Activated T-cell treated with anti-CD3 and anti-CD28 coated beads, Interleukin-2, amount 50 U/mL, for 4 hours (primary cell): Measurements from ENCODE around the gene CEP295NL. TPM values are rescaled to one million over a fixed set of nuclear protein-coding genes. Genes with fewer than 3 reads are reported as not detected.

Experiments used
- total RNA-seq, 3 donors: library from RNA; stranded (reverse); gene quantifications; one replicate each; pipeline ENCODE4 v1.2.1, GENCODE V29; 2021

The CEP295NL gene
- total RNA-seq, 3 donors from 2014 or later = not detected

Other genes starting within 250 kb of the CEP295NL start
- gene CYTH1, start 120.9 kb downstream of the CEP295NL start, total RNA-seq = 10 to 100 TPM; 55.9 to 99.3 (median 82.8) TPM
- 100 to 1,000 TPM; 157 to 179 (median 170) TPM for gene USP36, start 62.4 kb downstream of the CEP295NL start, total RNA-seq
- gene TIMP2, start 22.2 kb upstream of the CEP295NL start, total RNA-seq = 1 to 10 TPM in 1 of 3 donors, under 1 TPM in 2; 0.63 to 1.0 (median 0.81) TPM
- 10 to 100 TPM; 14.5 to 32.1 (median 29.9) TPM for gene LGALS3BP, start 76.7 kb upstream of the CEP295NL start, total RNA-seq
- gene CANT1, start 106.6 kb upstream of the CEP295NL start, total RNA-seq = 10 to 100 TPM; 46.7 to 68.6 (median 55.5) TPM
- gene C1QTNF1, start 121.0 kb upstream of the CEP295NL start, total RNA-seq = under 1 TPM; 0.29 to 0.41 (median 0.38) TPM
- gene ENGASE, start 171.6 kb upstream of the CEP295NL start, total RNA-seq = 10 to 100 TPM; 26.1 to 34.3 (median 30.5) TPM